AG08395 (cell line): ENCODE data around the gene TTLL8.

Source experiments
- DNase-seq: peaks from one replicate; pipeline ENCODE4 v3.0.0; 2012; ENCODE audit warnings: mixed read lengths, low spot score

The TTLL8 gene

GRCh38 chr22:50082961-50083461 is 24.9 kb upstream of the TTLL8 start:
- DNase-seq = no peak

GRCh38 chr22:50082197-50082715 is 24.2 kb upstream of the TTLL8 start:
- DNase-seq = no peak

DNA sequence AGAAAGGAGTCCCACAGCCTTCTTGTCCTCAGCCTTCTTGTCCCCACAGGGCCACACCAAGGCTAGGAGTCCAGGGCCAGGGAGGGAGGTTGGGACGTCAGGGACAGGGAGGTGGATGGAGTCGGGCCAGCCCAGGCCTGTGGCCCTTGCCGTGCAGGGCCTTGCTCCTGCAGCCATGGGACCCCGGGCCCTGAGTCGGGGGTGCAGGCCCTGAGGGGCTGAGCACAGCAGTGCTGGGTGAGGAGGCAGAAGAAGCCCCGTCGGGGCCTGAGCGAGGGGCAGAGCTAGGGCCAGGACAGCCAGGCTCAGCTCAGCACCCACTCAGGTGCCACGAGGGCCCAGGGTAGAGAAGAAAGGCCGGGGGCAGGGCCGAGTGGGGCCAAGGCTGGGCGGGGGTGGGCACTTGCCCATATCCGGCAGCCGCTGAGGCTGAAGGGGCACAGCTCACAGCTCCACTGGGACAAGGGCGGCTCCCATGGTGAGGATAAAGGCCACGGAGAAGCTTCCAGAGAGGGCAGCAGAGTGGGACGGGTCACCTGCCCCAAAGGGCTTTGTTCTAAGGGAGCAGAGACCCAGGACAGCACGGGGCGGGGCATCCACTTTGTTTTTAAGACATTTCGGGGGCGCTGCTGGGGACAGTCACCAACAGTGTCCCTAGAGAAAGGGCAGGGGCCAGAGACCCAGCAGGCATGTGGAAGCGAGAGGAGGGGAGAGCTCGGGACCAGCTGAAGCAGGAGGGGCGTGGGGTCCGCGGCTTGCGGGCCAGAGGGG is 23.5 kb upstream of the TTLL8 start:
- DNase-seq = no peak

- DNase-seq = no peak
Observed at GRCh38 chr22:50080077-50080465, 22.0 kb upstream of the TTLL8 start.

GRCh38 chr22:50078761-50079160 is 20.7 kb upstream of the TTLL8 start:
- no peak for DNase-seq

- no peak for DNase-seq
Observed at GRCh38 chr22:50078246-50078645, 20.1 kb upstream of the TTLL8 start.

GRCh38 chr22:50076646-50077535 is 18.8 kb upstream of the TTLL8 start:
- no peak for DNase-seq

- no peak for DNase-seq
Observed at GRCh38 chr22:50074551-50075530, 16.7 kb upstream of the TTLL8 start.

GRCh38 chr22:50074056-50074455 is 16.0 kb upstream of the TTLL8 start:
- no peak for DNase-seq

DNA sequence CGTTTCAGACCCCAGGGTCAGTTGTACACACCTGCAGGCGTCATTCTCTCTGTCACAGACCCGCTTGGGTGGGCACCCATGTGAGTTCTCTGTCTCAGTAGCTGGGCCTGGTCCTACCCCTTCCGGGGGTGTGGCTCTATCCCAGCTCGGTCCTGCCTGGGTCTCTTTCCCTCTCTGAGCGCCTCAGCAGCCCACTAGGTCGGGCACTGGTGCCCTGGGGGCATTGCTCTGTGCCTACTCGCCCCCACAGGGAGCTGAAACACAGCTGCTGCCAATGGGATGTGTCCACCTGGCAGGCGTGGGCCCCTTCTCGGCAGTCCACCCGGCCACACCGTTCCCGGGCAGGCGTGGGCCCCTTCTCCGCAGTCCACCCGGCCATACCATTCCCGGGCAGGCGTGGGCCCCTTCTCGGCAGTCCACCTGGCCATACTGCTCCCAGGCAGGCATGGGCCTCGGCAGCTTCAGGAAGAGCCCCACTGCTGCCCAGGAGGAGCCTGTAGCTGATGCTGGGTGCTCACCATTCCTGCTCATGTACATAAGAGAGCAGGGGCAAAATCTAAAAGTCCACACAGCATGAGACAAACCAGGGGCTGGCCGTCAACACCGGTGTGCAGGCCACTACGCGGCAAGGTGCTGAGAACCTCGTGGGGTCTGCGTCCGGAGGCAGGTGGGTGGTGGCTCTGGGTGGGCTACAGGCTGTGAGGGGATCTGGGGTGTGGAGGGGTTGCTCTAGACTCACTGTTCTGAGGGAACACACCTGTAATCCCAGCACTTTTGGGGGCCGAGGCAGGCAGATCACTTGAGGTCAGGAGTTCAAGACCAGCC is 14.8 kb upstream of the TTLL8 start:
- DNase-seq = no peak

- DNase-seq = no peak
Observed at GRCh38 chr22:50072167-50072555, 14.1 kb upstream of the TTLL8 start.

- no peak for DNase-seq
Observed at GRCh38 chr22:50071432-50072166, 13.5 kb upstream of the TTLL8 start.

DNA sequence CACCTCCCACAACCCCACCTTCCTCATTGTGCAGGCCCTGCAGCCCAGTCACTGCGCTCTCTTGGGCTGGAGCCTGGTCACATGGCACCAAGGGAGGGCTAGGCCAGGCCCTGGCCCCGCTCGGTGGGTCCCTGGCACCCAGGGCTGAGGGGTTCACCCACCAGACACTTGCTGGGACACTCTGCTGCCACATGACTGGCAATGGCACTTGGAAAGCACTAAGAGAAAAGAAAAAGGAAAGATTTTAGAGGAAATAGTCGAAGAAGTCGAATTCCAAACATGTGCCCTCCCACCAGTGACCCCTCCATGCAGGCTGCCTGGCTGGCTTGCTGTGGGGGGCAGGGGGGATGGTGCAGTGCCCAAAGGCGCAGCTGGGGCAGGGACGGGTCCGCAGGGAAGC is 12.3 kb upstream of the TTLL8 start:
- no peak for DNase-seq

GRCh38 chr22:50068096-50068495 is 10.0 kb upstream of the TTLL8 start:
- no peak for DNase-seq

- DNase-seq = no peak
Observed at GRCh38 chr22:50067244-50067643, 9.1 kb upstream of the TTLL8 start.

DNA sequence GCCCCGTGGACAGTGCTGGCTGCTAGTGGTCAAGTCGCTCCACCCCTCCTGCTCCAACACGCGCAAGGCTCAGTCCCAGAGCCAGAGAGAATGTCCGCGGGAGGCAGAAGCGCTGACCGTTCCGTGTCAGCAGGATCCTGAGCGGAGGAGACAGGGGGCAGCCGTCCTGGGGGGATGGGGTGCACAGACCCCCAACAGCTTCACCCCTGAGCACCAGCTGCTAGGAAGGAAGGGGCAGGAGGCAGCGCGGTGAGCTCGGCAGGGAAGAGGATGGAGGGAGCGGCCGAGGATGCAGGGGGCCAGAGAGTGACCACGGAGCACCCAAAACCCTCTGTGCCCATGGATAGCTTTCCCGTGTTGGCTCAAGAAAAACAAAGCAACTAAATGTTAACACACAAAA is 6.4 kb upstream of the TTLL8 start:
- DNase-seq = no peak

GRCh38 chr22:50063589-50064393 is 5.7 kb upstream of the TTLL8 start:
- no peak for DNase-seq

GRCh38 chr22:50062509-50063135 is 4.5 kb upstream of the TTLL8 start:
- DNase-seq = no peak
